Stimulated activated CD4-positive, alpha-beta T cell treated with anti-CD3 and anti-CD28 coated beads, Interleukin-1b, Interleukin-23, amount 100 ng/mL, for 4 hours (primary cell): ENCODE data around the gene SASH1.
A peak's percentile ranks its signal among the peaks of the same experiment; 100 is the strongest.

Source experiments
- DNase-seq, 2 donors: peaks; one replicate each; pipeline ENCODE4 v3.0.0-alpha.2; 2020; ENCODE audit warnings: low read depth in 2 of 2

SASH1 gene

DNA sequence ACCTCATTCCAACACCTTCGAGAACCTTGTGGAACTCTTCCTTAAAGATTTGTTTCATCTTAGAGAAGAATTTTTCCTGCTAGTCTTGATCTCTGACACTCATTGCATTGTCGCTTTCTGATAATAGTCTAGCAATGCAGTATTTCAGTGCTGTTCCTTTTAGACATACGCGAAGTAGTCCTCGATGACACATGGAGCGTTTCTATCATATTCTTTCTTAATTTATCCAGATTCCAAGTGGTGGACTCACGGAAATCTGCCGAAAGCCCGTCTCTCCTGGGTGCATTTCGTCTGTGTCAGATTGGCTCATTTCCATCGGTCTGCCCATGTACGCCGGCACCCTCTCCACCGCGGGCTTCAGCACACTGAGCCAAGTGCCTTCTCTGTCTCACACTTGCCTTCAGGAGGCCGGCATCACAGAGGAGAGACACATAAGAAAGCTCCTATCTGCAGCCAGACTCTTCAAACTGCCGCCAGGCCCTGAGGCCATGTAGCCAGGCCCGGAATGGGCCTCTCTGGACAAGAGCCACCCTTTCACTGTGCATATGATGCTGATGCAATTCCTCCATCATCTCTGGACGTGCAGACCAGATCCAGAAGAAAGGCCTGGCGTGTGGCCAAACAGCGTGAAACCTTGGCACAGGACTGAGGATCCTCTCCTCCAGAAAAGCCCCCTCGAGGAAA lies 205.6 kb downstream of the SASH1 start:
- DNase-seq: no peak

DNA sequence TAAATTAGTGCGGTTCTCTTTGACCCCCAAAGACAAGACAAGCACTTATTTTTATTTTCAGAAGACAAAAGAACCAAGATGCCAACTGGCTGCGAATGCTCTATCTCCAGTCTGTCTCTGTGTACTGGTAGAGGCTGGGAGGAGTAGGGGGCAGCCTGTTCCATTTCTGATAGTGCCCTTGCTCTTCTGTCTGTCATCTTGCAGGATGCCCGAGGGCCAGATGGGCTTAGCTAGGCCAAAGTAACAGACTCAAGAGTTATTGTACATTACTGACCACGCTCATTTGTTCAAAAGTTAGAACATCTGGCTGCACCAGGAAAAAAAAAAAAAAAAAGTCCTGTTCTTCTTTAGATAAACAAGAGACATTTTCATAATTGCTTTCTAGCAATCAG lies 206.1 kb downstream of the SASH1 start:
- no peak for DNase-seq

DNA sequence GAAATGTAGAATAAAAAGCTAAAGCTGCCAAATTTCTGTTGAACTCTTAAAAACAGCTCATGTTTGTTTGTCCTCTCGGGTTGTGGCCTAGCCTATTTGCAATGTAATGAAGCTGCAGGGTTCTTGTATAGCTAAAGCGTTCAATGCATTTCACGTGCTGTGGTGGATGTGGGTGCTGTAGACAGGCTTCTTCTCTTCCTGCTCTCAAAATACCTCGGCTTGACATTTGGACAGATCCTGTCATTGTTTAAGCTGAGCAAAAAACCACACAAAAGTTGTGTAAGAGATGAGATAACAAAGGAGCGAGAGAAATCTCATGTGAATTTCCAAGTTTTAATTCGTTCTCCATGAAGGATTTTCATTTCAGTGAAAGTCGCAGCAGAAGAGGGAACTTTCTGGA lies 207.9 kb downstream of the SASH1 start:
- DNase-seq: no peak

DNA sequence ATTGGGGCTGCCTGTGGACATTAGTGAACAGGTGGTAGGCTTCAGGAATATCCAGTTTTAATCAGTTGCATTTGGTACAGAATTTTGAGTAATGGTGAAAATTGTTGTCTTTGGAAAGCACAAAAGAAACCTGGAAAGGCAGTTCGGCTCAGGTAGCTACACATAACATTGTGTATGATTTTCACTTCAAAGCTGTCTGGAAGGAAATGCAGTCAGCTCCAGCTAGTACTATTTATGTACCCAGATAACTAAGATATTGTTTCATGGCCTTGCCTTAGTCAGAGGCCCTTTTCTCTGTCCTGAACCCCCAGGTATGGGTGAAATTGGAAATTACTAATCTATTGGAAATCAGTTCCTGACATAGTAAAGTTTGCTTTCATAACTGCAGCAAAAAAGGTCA lies 208.6 kb downstream of the SASH1 start:
- DNase-seq: no peak

DNA sequence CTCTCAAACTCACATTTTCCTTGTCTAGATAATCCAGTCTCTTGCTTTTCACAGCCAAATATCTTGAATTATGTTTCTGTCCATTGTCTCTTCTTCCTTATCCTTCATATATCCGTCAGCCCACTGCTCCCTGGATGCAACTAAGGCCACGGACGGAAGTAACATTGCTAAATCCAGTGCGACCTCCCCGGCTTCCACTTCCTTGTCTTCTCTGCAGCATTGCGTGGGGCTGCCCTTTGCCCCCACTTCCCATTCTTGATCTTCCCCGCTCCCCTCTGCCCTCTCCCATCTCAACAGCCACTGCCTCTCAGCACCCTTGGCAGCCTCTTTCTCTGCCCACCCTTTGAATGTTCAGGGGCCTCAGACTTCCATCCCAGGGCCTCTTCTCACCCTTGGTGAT lies 213.8 kb downstream of the SASH1 start:
- DNase-seq: no peak

DNA sequence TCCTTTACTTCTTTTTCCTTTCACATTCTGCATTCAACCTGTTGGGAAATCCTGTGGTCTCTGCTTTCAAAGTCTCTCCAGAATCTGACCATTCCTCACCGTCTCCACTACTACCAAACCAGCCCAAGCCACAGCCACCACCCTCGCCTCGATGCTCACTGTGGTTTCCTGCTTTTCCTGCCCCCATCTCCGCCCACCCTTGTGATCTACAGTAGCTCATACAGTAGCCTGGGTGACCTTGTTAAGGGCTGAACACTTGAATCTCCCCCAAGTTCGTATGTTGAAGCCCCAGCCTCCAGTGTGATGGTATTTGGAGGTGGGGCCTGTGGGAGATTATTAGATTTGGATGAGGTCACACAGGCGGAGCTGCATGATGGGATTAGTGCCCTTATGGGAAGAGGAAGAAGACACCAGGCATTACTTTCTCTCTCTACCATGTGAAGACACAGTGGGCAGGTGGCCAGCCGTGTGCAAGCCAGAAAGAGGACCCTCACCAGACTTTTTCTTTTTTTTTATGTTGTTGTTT lies 215.2 kb downstream of the SASH1 start:
- no peak for DNase-seq

DNA sequence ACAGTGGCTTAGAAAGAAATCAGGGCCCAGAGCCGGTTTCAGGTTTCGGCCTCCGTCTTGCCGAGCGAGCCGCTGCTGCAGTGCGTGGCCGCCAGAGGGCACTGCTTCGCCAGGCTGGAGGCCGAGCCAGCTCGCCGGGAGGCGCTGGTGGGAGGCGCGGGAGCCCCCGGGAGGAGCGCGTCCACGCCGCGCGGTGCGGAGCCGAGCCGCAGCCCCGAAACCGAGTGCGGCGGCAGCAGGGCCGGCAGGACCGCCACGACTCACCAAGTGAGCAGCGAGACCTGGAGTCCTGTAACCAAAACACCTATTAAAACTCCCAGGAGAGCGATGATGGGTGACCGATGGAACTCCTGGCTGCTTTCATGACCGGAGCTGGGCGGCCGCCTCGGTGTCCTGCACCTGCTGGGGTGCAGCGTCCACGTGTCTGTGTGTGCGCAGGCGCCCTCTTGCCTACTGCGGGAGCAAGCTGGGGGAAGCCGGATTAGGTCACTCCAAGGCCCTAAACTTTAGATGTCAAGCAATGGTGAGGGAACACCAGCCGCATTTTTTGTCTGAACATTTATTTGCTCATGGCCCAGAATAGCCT lies 217.3 kb downstream of the SASH1 start:
- DNase-seq: peak; percentile 46 to 65

DNA sequence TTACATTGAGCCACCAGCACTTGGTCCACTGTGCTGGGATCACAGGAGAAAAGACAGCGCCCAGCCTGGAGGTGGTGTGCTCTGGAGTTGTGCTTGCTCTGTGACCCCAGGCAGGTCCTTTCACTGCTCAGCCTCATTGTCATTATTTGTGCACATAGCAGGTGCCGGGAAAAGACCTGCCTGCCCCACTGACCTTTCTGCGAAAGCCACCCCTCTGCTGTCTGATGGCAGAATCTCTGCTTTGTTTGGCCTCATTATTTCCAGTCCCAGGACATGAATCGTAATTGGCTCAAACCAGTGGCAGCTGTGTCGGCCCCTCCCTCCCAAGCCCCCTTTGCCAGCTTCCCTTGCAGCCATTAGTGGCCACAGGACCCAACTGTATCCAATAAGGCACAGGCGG lies 219.0 kb downstream of the SASH1 start:
- DNase-seq: no peak

DNA sequence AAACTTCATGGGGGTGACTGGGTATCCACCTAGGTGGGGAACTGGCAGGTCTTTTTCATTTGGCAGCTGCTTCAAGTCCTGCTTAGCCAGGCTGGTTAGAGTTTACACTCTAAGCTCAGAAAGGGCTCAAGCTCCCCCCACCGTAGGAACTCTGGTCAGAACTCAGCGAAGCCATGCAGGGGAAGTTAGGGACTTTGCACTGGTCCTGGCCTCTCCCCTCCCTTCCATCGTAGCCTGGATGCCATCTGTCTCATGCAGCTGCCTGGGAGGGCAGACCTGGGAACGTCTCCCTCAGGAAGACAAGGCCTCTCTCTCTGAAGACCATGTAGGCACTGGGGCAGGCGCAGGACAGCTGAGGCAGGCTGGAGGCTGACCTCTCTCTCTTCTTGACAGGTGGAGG lies 220.4 kb downstream of the SASH1 start:
- DNase-seq: no peak

DNA sequence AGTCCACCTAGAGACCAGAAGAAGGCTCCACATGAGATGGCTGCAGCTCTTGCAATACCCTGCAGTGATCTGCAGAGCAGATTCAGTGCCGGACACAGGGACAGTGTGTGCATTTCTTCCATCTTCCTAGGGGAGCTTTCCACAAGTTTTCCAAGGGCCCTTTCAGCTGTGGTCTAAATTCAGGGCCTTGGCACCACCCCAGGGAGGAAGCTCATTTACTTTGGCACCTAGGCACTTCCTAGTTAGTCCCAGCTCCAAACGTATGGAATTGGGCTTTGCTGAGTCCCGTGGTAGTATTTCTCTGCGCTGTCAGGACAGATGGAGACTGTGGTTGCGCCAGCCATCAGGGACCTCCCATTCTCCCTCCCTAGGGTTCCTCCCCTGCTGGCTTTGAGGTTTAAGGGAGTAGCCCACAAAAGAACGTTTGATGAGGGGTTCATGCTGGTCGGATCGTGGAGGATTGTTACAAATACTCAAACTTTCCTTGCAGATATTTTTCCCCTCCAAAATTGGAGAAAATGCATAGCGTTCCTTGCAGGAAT lies 221.9 kb downstream of the SASH1 start:
- no peak for DNase-seq

DNA sequence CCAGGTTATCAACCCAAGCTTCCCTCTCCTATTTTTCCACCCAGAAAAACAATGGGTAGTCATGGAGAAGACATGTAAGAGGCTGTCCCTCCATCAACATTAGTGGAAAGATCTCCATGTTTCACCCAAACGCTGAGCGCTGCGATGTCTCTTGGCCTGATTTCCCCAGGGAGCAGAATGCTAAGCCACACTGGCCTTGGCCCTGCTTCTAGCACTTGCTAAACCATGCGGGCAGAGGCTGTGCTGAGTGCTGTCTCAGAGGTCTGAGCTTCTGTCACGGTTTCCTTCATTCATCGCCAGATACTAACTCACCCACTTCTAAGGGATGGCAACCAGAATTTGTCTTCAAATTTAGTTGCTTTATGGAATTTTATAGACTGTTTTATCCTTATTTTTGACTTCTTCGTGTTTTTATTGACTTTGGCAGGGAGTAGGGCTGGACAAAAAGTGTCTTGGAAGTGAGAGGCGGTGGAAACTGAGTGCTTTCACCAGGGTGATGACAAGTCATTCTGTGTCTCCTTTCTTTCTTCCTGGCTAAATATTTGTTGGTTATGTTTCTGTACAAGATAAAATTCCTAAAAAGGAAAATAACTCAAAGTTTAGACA lies 222.8 kb downstream of the SASH1 start:
- no peak for DNase-seq

DNA sequence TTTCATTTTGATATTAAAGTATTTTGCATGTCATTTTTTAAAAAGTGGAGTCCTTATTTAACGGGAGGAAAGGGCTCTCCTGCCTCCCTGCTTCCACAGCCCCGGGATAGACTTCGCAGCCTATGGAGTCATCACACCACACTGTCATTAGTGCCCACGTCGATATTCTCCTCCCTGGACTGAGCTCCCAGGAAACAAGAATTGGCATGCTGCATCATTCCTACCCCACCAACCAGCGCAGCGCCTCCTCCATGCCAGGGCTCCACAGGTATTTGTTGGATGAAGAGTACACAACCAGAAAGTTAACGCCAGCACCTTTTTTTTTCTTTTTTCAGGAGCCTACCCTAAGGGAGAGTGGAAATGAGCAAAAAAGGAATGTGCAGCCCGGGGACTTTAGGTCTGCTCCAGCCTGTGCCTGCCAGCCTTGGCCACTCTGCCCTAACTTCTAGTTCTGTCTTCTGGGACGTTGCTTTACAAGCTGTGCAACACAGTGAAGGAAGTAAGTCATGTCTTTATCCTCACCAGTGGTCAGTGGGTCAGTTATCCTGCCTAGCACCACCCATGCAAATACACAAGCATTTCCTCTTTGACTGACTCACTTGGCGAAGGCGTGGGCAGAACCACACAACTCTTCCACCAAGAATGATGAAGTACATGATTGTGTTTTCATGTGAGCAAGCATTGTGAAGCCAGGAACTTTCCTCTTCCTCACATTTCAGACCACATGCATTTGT lies 223.5 kb downstream of the SASH1 start:
- no peak for DNase-seq

DNA sequence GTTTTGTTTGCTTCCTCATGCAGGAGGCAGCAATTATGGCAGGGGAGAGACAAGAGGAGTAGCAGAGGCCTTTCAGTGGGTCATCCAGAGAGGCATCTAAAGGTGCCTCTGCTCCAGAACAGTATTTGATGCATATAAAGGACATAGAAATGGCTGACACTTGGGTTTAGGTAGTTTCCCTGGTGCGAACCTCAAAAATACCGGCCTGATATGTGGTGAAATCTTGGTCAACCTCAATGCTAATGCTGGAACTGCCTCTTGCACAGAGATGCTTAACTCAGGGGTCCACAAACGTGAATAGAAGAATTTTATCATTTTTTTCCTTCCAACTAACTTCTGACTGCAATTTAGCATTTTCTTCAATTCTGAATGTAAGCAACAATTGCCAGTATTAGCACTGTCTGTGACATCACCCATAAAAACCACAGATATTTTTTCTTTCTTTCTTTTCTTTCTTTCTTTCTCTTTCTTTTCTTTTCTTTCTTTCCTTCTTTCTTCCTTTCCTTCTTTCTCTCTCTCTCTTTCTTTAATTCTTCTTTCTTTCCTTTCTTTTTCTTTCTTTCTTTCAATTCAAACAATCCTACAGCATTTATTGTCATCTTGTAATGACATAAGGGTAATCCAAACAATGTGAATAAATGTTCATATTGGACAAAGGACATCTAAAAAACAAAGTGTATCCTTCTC lies 224.2 kb downstream of the SASH1 start:
- no peak for DNase-seq

DNA sequence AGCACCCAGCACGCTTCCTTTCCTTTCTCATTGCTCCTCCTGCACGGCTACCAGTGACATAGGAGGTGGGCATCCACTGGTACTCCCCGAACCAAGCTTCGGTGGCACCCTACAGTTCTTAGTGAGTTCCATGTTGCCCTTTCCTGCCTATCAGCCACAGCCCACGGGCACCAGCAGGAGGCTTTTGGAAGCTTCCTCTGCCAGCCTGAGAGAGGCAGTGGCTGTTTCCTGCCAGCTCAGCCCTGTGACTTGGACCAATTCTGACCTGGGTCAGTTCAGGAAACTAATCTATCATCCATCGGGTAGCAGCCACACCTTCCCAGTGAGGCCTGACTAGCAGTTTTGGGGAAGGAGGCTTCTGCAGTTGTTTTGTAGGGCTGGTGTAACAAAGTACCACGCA lies 227.8 kb downstream of the SASH1 start:
- DNase-seq: no peak

DNA sequence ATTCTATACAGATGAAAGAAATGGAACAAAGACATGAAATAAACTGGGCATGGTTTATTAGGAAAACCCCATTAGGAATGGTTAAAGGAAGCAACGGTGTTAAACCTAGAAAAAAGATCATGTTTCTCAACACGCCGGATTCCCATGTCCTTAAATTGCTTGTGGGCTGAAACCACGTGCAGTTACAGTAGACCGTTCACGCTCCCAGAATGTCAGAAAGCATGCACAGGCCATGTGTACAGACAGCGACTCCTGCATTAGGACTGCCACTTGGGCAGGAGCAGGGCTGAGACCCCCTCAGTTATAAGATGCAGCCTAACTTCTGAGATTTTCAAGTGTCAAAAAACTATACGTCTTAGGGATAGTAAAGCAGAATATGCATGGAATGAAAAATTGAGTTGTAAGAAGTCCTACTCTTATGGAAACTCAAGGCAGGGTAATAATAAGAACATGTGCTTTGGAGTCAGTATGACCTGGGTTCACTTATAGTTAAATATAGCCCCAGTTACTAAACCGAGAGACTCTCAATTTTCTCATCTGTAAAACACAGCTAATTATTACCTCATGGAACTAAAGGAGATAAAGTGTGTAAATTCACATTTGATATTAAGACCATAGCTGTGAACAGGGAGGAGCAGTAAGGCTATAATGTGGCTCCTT lies 230.2 kb downstream of the SASH1 start:
- no peak for DNase-seq

DNA sequence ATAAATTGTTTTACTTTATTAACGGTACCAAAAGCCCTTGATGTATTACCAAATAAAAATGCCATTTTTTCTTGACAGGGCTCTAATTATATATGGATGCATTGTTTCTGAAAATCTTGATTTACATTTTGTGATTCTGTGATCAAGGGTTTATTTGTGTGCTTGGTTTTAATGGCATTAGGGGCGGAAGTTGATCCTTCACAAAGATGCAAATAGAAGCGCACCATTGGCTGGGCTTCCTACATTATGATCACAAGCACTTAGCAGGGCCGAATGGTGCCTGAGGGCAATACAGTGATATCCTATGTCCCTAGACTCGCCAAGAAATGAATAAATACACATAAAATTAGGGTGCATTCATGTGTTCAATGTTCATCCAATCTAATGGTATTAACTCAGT lies 231.3 kb downstream of the SASH1 start:
- no peak for DNase-seq

DNA sequence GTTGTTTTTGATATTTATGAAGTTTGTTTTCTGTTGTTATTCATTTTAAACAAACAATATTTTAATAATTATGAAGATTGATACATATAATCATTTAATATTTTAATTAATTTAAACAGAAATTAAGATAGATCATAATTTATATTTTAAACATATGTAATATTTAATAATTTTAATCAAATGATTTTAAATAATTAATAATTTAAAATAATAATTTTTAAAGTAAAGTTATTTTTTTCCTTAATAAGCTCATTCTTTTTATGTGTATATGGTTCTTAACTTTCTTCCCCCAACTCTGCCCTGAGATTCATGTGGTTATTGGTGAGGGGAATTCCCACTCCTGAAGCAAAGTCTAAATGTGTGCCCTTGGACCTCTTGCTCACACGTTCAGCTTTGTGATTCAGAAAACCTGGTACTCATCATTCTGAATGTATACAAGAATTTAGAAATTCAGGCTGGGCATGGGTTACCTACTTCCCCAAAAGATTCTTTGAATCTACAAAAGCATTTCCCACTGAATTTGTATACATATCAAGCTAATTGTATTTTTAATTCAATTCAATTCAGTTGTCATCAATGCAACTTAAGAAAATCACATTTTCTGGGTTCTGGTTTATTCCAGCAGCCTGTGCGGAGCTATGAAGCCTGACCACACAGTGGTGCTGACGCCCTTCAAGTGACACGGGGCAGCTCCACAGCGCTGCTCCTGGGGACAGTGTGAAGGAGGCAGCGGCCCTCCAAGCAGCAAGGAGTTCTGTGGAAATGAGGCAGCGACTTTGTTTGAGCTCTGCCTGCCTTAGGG lies 235.2 kb downstream of the SASH1 start:
- peak in 1 of 2 donors; percentile 6 for DNase-seq

DNA sequence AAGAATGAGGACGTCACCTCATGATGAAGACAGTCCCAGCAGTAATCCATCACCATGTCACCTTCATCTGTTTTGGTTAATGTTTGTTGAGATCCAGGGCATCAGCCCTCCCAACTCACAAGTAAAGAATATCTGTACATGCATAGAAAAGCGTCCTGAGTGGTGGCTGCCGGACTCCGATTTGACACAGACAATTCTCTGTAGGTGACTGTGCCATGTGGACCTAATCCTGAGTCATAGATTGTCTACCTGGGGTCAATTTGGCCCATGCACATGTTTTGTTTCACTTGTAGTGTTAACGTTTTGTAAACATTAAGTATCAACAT lies 235.8 kb downstream of the SASH1 start:
- DNase-seq: no peak

DNA sequence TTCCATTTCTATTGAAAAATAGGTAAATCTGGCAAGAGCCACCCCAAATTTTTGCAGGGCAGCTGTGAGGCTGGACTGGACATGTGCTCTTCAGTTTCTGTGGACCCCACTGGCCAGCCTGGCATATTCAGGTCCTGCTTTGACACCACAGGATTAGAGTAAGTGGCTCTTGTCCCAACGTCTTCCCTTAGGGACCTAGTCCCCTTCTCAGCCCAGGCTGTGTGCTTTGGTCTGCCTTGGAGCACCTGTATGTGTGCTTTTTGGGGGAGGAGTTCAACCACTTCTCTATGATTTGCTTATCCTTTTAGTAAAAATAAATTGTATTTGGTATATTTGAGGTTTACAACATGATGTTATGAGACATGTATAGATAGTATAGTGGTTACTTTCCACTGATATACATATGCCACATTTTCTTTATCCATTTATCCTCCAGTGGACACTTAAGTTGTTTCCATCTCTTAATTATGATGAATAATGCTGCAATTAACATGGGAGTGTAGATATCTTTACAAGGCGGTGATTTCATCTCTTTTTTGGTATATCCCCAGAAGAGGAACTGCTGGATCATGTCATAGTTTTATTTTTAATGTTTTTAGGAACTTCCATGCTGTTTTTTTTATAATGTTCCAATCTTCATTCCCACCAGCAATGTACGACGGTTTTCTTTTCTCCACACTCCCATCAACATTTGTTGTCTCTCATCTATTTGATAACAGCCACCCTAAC lies 236.4 kb downstream of the SASH1 start:
- DNase-seq: no peak

DNA sequence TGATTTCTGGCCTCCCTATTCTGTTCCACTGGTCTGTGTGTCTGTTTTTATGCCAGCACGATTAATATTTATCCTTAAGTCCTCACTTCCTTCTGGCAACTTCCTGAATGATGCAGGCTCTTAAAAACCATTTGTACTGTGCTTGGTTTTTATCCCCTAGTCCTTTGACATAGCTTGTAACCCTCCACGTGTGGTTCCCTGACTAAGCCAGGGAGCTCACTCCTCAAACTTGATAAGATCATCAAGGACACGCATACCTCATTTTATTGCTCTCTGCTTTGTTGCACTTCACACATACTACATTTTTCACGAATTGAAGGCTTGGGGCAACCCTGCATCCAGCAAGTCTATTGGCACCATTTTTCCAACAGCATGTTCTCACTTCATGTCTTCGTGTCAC lies 237.8 kb downstream of the SASH1 start:
- no peak for DNase-seq
